Measurements from ENCODE around the gene SLC25A48.
A peak's percentile ranks its signal among the peaks of the same experiment; 100 is the strongest.

SLC25A48 gene

GRCh38 chr5:135887447-135887864 is 53.0 kb downstream of the SLC25A48 start:
- H3K4me3 ChIP-seq (ENCODE audit: low read length) = no peak overlapping the region
- TF ChIP-seq CTCF (conservative IDR thresholded peaks at IDR 0.05; ENCODE audit: low read length) = peak; percentile 91
- peak; percentile 53 for DNase-seq (ENCODE audit: low read depth)

GRCh38 chr5:135887881-135888614 is 53.6 kb downstream of the SLC25A48 start:
- no peak; the same call in 1 of the 2 replicates for TF ChIP-seq CTCF (conservative IDR thresholded peaks at IDR 0.05; ENCODE audit: low read length)
- DNase-seq (ENCODE audit: low read depth) = peak; percentile 41
- H3K4me3 ChIP-seq (ENCODE audit: low read length) = no peak overlapping the region

- no peak for TF ChIP-seq CTCF (conservative IDR thresholded peaks at IDR 0.05; ENCODE audit: low read length)
- H3K4me3 ChIP-seq (ENCODE audit: low read length) = no peak overlapping the region
- no peak for DNase-seq (ENCODE audit: low read depth)
Observed at GRCh38 chr5:135890296-135890695, 55.8 kb downstream of the SLC25A48 start.

GRCh38 chr5:135890867-135891266 is 56.4 kb downstream of the SLC25A48 start:
- DNase-seq (ENCODE audit: low read depth) = no peak
- H3K4me3 ChIP-seq (ENCODE audit: low read length) = no peak overlapping the region
- TF ChIP-seq CTCF (conservative IDR thresholded peaks at IDR 0.05; ENCODE audit: low read length) = no peak

GRCh38 chr5:135891268-135891667 is 56.8 kb downstream of the SLC25A48 start:
- no peak for DNase-seq (ENCODE audit: low read depth)
- H3K4me3 ChIP-seq (ENCODE audit: low read length) = no peak overlapping the region
- TF ChIP-seq CTCF (conservative IDR thresholded peaks at IDR 0.05; ENCODE audit: low read length) = no peak

- no peak for TF ChIP-seq CTCF (conservative IDR thresholded peaks at IDR 0.05; ENCODE audit: low read length)
- DNase-seq (ENCODE audit: low read depth) = no peak
- H3K4me3 ChIP-seq (ENCODE audit: low read length) = no peak overlapping the region
Observed at GRCh38 chr5:135891791-135892190, 57.3 kb downstream of the SLC25A48 start.

GRCh38 chr5:135894276-135894675 is 59.8 kb downstream of the SLC25A48 start:
- DNase-seq (ENCODE audit: low read depth) = no peak
- H3K4me3 ChIP-seq (ENCODE audit: low read length) = no peak overlapping the region
- no peak for TF ChIP-seq CTCF (conservative IDR thresholded peaks at IDR 0.05; ENCODE audit: low read length)
